Measurements from ENCODE around the gene CCZ1B. TPM values are rescaled to one million over a fixed set of nuclear protein-coding genes. Genes with fewer than 3 reads are reported as not detected.
"Not testable (repeated sequence)": the region's sequence is repeated elsewhere in the genome, so short reads cannot be mapped to it uniquely, and the experiment has no call there.

CCZ1B gene
- polyA plus RNA-seq, 2 of the 4 experiments (the other 2 are of a cell fraction) = 36.9 to 68.6 TPM

- WGBS (ENCODE audit: missing lambda C conversion rate) = 58% methylated on average over 7 of the region's 42 CpGs
- FAIRE-seq; POLR2A ChIA-PET; DNase-seq (ENCODE audit: low read depth in 1 of 2, low spot score in 1 of 2); H3K4me1 ChIP-seq; H3K9me3 ChIP-seq: not testable (repeated sequence)
- Histone ChIP-seq H3K4me3 (peak overlapping the region; percentile 82), H3K27ac (peak overlapping the region; percentile 87 to 89; a peak in 5 of 6 replicates), H3K4me2 (peak overlapping the region; percentile 72)
- CTCF ChIA-PET = interaction anchor here (0.8 kb wide), 1 partner anchor 236 kb away, joined by 4 read pairs; the partner anchor contains the start of gene INTS15
- peak; percentile 78 to 84 for ATAC-seq
These were observed 594 bp downstream of the CCZ1B start for GRCh38 chr7:6825236-6826125.

DNA sequence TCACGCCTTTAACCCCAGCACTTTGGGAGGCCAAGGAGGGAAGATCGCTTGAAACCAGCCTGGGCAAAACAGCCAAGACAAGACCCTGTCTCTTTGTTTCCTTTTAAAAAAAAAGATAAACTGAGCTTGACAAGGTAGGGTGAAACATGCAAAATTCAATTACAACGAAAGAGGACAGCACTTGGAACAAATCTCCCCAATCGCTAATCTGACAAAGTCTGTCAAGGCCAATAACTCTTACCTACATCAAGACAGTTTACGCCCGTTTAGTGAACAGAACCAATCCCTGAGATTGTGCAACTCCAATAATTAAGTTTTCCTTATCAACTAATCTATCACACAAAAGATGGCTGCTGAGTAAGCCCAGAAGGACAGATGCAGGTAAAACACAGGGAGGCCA, 4.5 kb downstream of the CCZ1B start:
- H3K27ac ChIP-seq; DNase-seq (ENCODE audit: low read depth in 1 of 2, low spot score in 1 of 2); FAIRE-seq; ATAC-seq; H3K9me3 ChIP-seq; H3K4me3 ChIP-seq; H3K4me2 ChIP-seq; CTCF ChIA-PET; H3K4me1 ChIP-seq; POLR2A ChIA-PET: not testable (repeated sequence)
- 97% methylated on average over 6 of the region's 6 CpGs for WGBS (ENCODE audit: missing lambda C conversion rate)

DNA sequence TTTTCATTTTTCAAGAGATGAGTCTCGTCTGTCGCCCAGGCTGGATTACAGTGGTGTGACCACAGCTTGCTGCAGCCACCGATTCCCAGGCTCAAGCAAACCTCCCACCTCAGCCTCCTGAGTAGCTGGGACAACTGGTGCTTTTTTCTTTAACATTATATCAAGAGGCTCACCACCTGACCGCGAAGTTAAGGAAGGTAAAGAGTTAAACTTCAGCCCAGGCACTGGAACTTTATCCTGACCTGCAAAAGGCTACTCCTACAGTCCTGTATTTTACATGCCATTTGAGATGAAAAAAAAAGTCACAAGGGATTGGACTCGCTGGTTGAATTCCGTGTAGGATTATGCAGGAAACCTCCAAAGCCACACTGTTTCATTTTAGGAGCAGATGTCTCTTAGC, 10.6 kb downstream of the CCZ1B start:
- H3K27ac ChIP-seq; CTCF ChIA-PET; DNase-seq (ENCODE audit: low read depth in 1 of 2, low spot score in 1 of 2); H3K4me1 ChIP-seq; H3K4me2 ChIP-seq; POLR2A ChIA-PET; H3K9me3 ChIP-seq; H3K4me3 ChIP-seq; FAIRE-seq; ATAC-seq: not testable (repeated sequence)
- 96% methylated on average over 7 of the region's 7 CpGs for WGBS (ENCODE audit: missing lambda C conversion rate)

- H3K27ac ChIP-seq; H3K9me3 ChIP-seq; H3K4me1 ChIP-seq; POLR2A ChIA-PET; DNase-seq (ENCODE audit: low read depth in 1 of 2, low spot score in 1 of 2); CTCF ChIA-PET; H3K4me3 ChIP-seq; H3K4me2 ChIP-seq; ATAC-seq; FAIRE-seq: not testable (repeated sequence)
- WGBS (ENCODE audit: missing lambda C conversion rate) = 80% methylated on average over 2 of the region's 2 CpGs
These were observed 13.1 kb downstream of the CCZ1B start for GRCh38 chr7:6813011-6813410.

GRCh38 chr7:6807959-6808358, 18.1 kb downstream of the CCZ1B start:
- no CpG with 5 or more reads among the region's 6 CpGs for WGBS (ENCODE audit: missing lambda C conversion rate)
- H3K9me3 ChIP-seq; FAIRE-seq; H3K4me2 ChIP-seq; CTCF ChIA-PET; H3K4me1 ChIP-seq; H3K4me3 ChIP-seq; POLR2A ChIA-PET; ATAC-seq; H3K27ac ChIP-seq; DNase-seq (ENCODE audit: low read depth in 1 of 2, low spot score in 1 of 2): not testable (repeated sequence)

DNA sequence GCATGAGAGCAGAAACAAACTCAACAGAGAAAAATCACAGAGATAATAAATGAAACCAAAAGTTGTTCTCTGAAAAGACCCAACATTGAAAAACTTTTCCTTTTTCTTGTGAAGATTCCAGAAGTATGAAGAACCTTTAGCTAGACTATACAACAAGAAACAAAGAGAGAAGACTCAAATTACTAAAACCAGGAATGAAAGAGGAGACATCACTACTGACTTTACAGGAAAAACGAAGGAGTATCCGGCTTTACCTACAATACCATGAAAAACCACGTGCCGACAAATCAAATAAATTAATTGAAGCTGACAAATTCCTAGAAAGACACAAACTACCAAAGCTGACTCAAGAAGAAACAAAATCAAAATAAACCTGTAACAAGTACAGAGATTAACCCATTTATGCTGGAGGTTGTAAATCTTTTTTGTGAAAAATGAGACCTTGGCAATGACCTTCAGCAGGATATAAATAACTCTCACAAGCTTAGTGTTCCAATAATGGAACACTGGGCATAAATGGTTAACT, 18.6 kb downstream of the CCZ1B start:
- FAIRE-seq; H3K4me3 ChIP-seq; H3K4me2 ChIP-seq; H3K4me1 ChIP-seq; ATAC-seq; H3K27ac ChIP-seq; POLR2A ChIA-PET; CTCF ChIA-PET; H3K9me3 ChIP-seq; DNase-seq (ENCODE audit: low read depth in 1 of 2, low spot score in 1 of 2): not testable (repeated sequence)
- 82% methylated on average over 4 of the region's 4 CpGs for WGBS (ENCODE audit: missing lambda C conversion rate)

DNA sequence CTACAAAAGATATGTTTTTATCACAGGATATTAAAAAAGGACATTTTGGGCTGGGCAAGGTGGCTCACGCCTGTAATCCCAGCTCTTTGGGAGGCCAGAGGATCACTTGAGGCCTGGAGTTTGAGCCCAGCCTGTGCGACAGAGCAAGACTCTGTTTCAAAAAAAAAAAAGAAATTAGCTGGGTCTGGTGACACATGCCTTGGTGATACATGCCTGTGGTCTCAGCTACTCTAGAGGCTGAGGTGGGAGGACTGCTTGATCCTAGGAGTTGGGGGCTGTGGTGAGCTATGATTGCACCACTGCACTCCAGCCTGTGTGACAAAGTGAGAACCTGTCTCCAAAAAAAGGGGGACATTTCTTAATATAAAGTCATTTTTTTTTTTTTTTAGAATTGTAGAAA, 25.7 kb downstream of the CCZ1B start:
- H3K4me1 ChIP-seq; H3K27ac ChIP-seq; CTCF ChIA-PET; ATAC-seq; FAIRE-seq; H3K9me3 ChIP-seq; DNase-seq (ENCODE audit: low read depth in 1 of 2, low spot score in 1 of 2); POLR2A ChIA-PET; H3K4me3 ChIP-seq; H3K4me2 ChIP-seq: not testable (repeated sequence)
- no CpG with 5 or more reads among the region's 2 CpGs for WGBS (ENCODE audit: missing lambda C conversion rate)

DNA sequence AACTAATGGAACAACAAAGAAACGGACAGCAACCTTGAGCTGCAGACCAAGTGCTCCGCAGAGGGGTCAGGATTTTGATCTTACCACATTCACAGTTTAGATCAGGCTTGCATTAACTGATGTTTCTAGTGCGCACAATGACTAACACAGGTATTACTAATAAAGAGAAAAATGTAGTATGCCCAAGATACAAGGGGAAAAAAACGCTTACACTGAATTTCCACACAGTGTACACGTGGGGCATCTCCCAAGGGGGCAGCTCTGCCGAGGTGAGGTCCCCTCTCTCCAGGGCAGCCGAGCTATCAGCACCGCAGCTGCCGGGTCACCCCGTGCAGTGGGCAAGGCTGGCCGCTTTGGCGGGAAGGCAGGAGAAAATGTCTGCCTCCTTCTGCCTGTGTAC, 26.2 kb downstream of the CCZ1B start:
- DNase-seq (ENCODE audit: low read depth in 1 of 2, low spot score in 1 of 2) = not testable (repeated sequence)

GRCh38 chr7:6798047-6798446, 28.0 kb downstream of the CCZ1B start:
- WGBS (ENCODE audit: missing lambda C conversion rate) = no CpG with 5 or more reads among the region's 8 CpGs
- H3K4me2 ChIP-seq; H3K9me3 ChIP-seq; POLR2A ChIA-PET; H3K4me1 ChIP-seq; ATAC-seq; H3K4me3 ChIP-seq; FAIRE-seq; DNase-seq (ENCODE audit: low read depth in 1 of 2, low spot score in 1 of 2); H3K27ac ChIP-seq; CTCF ChIA-PET: not testable (repeated sequence)

More for the DNA sequence above, 26.2 kb downstream of the CCZ1B start:
- ATAC-seq, POLR2A ChIA-PET, H3K4me3 ChIP-seq, CTCF ChIA-PET, H3K27ac ChIP-seq, FAIRE-seq, H3K4me1 ChIP-seq, H3K4me2 ChIP-seq, H3K9me3 ChIP-seq: not testable (repeated sequence)
- WGBS (ENCODE audit: missing lambda C conversion rate) = no CpG with 5 or more reads among the region's 12 CpGs

DNA sequence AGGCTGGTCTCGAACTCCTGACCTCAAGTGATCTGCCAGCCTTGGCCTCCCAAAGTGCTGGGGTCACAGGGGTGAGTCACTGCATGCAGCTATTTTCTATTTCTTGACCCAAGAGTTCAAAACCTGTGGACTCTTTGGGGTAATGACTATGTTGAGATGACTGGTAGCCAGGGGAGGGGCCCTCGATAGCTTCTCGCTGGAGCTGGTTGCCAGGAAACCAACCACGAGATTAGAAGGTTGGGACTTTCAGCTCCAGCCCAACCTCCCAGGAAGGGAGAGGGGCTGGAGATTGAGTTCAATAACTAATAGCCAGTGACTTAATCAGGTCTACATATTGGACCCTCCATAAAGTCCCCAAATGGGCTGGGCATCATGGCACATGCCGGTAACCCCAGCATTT, 28.9 kb downstream of the CCZ1B start:
- POLR2A ChIA-PET; FAIRE-seq; H3K9me3 ChIP-seq; DNase-seq (ENCODE audit: low read depth in 1 of 2, low spot score in 1 of 2); H3K4me1 ChIP-seq; H3K27ac ChIP-seq; H3K4me3 ChIP-seq; ATAC-seq; CTCF ChIA-PET; H3K4me2 ChIP-seq: not testable (repeated sequence)
- 86% methylated on average over 3 of the region's 5 CpGs for WGBS (ENCODE audit: missing lambda C conversion rate)

- POLR2A ChIA-PET; H3K4me1 ChIP-seq; H3K9me3 ChIP-seq; DNase-seq (ENCODE audit: low read depth in 1 of 2, low spot score in 1 of 2); H3K4me2 ChIP-seq; FAIRE-seq; CTCF ChIA-PET; ATAC-seq; H3K27ac ChIP-seq; H3K4me3 ChIP-seq: not testable (repeated sequence)
- 94% methylated on average over 3 of the region's 11 CpGs for WGBS (ENCODE audit: missing lambda C conversion rate)
These were observed 31.8 kb downstream of the CCZ1B start for GRCh38 chr7:6794276-6794675.
